Effector memory CD8-positive, alpha-beta T cell (primary cell): ENCODE data around the gene CDC42BPB.
A peak's percentile ranks its signal among the peaks of the same experiment; 100 is the strongest.

ENCODE experiments used
- ATAC-seq: fragments of 150-1000 bp; cut with Tn5 transposase; replicated peaks from 2 replicates; pipeline ENCODE4 v1.10.0; 2021; ENCODE audit warnings: mild to moderate bottlenecking, moderate library complexity
- DNase-seq, 3 experiments: peaks; one replicate each; pipeline ENCODE4 v3.0.0; 2021
- H3K27ac Mint-ChIP-seq, 2 donors: one replicate each; pipeline ENCODE4 v1.8.0; 2022; ENCODE audit warnings: mild to moderate bottlenecking in 2 of 2, mixed read lengths in 2 of 2, moderate library complexity in 2 of 2
- H3K27me3 Mint-ChIP-seq, 2 donors: one replicate each; pipeline ENCODE4 v1.8.0; 2022; ENCODE audit warnings: mixed read lengths in 2 of 2
- H3K36me3 Mint-ChIP-seq: one replicate; pipeline ENCODE4 v1.8.0; 2022; ENCODE audit warnings: mild to moderate bottlenecking, moderate library complexity, mixed read lengths; ENCODE audit not compliant: insufficient read depth
- H3K4me1 Mint-ChIP-seq, 2 donors: one replicate each; pipeline ENCODE4 v1.8.0; 2022; ENCODE audit warnings: low read depth in 2 of 2, mixed read lengths in 2 of 2
- H3K4me3 Mint-ChIP-seq, 2 donors: one replicate each; pipeline ENCODE4 v1.8.0; 2022; ENCODE audit warnings: mild to moderate bottlenecking in 2 of 2, mixed read lengths in 2 of 2, moderate library complexity in 2 of 2
- H3K9me3 Mint-ChIP-seq, 2 donors: one replicate each; pipeline ENCODE4 v1.8.0; 2022; ENCODE audit warnings: mixed read lengths in 2 of 2

CDC42BPB gene

DNA sequence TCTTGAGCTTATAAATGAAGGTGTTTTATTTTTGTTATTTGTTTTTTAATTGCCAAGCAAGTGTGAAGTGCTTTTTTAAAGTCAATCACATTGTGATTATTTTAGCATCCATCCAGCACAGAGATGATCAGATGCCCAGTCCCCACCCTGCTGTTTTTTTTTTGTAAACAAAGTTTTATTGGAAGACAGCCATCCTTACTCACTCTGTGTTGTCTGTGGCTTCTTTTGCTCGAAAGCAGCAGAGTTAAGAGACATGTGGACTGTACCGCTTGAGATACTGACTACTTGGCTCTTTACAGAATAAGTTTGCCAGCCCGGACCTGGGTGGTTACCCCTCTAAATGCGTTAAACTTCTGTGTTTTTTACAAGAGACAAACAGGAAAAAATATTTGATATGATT is 165.8 kb downstream of the CDC42BPB start:
- Mint-ChIP-seq H3K27me3 (no peaks in the 10 kb centered on the region), H3K36me3 (peaks cover 41% of the 10 kb centered on the region), H3K9me3 (no peaks in the 10 kb centered on the region), H3K27ac (no peak overlapping the region), H3K4me1 (no peaks in the 10 kb centered on the region), H3K4me3 (no peak overlapping the region)
- DNase-seq (no peak), ATAC-seq (no peak)

DNA sequence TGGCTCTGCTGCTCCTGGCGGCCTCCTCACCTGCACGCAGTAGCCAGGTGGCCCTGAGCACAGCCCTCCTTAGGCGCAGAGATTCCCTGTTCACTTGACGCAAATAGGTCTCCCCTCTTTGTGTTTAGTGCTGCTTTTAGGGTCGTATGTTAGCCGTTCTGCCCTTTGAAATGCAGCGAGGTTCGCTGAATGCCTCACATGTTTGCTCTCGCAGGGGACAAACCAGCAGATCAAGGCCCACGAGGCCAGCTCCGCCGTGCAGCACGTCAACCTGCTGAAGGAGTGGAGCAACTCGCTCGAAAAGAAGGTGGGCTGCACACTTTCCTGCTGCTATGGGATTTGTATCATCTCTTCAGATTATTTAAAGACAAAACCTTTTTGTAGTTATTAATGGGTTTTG is 166.2 kb downstream of the CDC42BPB start:
- Mint-ChIP-seq H3K27me3 (no peaks in the 10 kb centered on the region), H3K27ac (no peak overlapping the region), H3K36me3 (peaks cover 37% of the 10 kb centered on the region), H3K9me3 (no peaks in the 10 kb centered on the region), H3K4me1 (no peaks in the 10 kb centered on the region), H3K4me3 (no peak overlapping the region)
- no peak for ATAC-seq
- DNase-seq = no peak

DNA sequence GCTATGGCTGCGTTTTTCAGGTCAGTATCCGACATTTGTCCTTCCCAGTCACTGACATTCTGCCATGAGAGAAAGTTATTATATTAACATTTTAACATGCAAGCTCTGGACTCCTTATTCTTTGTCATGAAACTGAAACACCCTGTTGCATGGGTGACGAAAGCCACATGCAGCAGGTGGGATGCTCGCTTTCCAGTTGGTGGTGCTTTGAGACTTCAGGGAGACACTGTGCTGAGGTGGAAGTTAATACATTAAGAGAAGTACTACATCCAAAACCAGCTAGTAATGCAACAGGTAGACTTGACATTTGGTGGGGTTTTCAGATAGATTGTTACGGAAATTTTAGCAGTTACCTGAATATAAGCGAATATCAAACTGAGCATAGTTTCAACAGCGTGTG is 167.7 kb downstream of the CDC42BPB start:
- Mint-ChIP-seq H3K27me3 (no peaks in the 10 kb centered on the region), H3K36me3 (peaks cover 26% of the 10 kb centered on the region), H3K4me3 (no peak overlapping the region), H3K27ac (no peak overlapping the region), H3K4me1 (no peaks in the 10 kb centered on the region), H3K9me3 (no peaks in the 10 kb centered on the region)
- DNase-seq = no peak
- ATAC-seq = no peak

DNA sequence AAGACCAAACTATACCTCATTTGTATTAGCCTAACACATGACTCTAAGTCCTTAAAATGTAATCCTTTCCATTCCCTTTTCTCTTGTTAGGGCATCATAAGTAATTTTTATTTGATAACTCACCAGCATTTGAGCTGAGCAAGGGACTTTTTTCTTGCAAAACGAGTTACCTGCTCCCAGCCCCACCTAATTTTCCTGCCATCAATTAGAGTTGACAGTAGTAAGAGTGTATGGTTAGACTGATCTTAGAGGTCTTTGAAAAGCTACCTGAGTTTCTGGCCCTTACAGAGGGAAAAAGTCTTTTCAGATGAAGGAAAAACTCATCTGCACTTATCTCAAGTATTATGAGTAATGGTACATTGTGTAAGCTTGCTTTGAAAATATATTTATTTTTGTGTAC is 168.6 kb downstream of the CDC42BPB start:
- H3K4me1 Mint-ChIP-seq = no peaks in the 10 kb centered on the region
- ATAC-seq (no peak), DNase-seq (no peak)
- no peak overlapping the region for H3K27ac Mint-ChIP-seq
- H3K9me3 Mint-ChIP-seq = no peaks in the 10 kb centered on the region
- H3K36me3 Mint-ChIP-seq = peaks cover 29% of the 10 kb centered on the region
- H3K4me3 Mint-ChIP-seq = no peak overlapping the region
- no peaks in the 10 kb centered on the region for H3K27me3 Mint-ChIP-seq

DNA sequence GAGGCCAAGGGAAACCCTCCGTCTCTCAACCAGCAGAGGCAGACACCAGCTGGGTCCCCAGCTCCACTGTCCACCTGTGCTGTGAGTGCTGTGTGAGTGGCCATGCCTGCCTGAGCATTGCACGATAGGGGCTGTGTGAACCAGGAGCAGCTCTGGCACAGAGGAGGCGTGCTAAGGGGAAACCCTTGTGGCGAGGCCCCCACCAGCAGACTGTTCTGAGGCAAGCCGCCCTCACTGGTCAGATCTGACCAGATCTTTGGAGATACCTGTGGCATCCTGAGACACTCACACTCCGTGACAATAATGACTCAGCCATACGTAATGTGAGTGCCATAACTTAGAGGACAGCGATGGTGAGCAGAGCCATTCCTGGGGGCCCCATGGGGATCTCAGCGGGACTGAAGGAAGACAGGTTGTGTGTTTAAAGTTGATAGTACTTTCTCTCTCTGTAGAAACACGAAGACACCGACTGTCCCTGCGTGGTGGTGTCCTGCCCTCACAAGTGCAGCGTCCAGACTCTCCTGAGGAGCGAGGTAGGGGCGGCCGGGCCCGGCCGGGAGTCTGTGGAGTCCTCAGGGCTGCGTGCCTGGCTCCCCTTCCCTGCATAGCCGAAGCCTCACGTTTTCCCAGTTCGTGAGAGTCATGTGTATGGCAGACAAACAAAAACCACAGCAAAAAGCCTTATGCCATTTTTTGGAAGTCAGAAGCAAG is 171.5 kb downstream of the CDC42BPB start:
- Mint-ChIP-seq H3K27ac (no peak overlapping the region), H3K36me3 (peaks cover 13% of the 10 kb centered on the region), H3K27me3 (no peaks in the 10 kb centered on the region), H3K4me1 (no peaks in the 10 kb centered on the region), H3K9me3 (no peaks in the 10 kb centered on the region), H3K4me3 (no peak overlapping the region)
- DNase-seq (no peak), ATAC-seq (no peak)

DNA sequence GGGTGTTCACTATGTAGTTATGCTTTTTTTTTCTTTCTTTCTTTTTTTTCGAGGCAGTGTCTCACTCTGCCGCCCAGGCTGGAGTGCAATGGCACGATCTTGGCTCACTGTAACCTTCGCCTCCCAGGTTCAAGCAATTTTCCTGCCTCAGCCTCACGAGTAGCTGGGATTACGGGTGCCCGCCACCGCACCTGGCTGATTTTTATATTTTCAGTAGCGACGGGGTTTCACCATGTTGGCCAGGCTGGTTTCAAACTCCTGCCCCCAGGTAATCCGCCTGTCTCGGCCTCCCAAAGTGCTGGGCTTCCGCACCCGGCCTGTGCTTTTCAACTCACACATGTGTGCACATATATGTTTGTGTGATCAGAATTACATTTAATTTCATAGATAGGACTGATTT is 173.8 kb downstream of the CDC42BPB start:
- peak overlapping the region in 1 of 2 donors; percentile 54 for H3K27ac Mint-ChIP-seq
- no peak for DNase-seq

DNA sequence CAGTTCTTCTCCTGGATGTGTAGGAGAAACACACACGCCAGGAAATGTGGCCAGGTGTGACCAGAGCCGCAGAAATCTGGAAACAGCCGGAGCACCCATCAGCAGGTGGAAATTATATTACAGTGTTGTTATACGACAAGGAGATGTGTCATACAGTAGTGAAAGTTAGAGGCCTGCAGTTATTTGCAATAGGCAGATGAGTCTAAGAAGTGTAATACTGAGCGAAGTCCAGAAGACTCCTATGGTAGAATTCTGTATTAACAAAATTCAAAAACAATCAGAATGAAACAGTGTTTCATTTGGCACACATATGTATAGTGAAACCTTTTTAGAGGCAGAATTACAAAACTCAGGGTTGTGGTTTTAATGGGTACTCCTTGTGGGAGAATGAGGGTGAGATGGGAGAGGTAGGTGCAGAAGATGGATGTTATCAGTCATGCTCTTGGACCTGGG is 174.2 kb downstream of the CDC42BPB start:
- H3K9me3 Mint-ChIP-seq = no peaks in the 10 kb centered on the region
- peak overlapping the region in 1 of 2 donors; percentile 54 for H3K27ac Mint-ChIP-seq
- no peaks in the 10 kb centered on the region for H3K27me3 Mint-ChIP-seq
- no peak for ATAC-seq
- no peak for DNase-seq
- H3K4me1 Mint-ChIP-seq = no peaks in the 10 kb centered on the region
- peaks cover 13% of the 10 kb centered on the region for H3K36me3 Mint-ChIP-seq
- no peak overlapping the region for H3K4me3 Mint-ChIP-seq

More for the DNA sequence above, 173.8 kb downstream of the CDC42BPB start:
- no peaks in the 10 kb centered on the region for H3K9me3 Mint-ChIP-seq
- peaks cover 13% of the 10 kb centered on the region for H3K36me3 Mint-ChIP-seq
- no peak for ATAC-seq
- H3K27me3 Mint-ChIP-seq = no peaks in the 10 kb centered on the region
- no peak overlapping the region for H3K4me3 Mint-ChIP-seq
- H3K4me1 Mint-ChIP-seq = no peaks in the 10 kb centered on the region
